IMR-90 (cell line): ENCODE measurements around the gene TBC1D8. TPM values are rescaled to one million over a fixed set of nuclear protein-coding genes. Genes with fewer than 3 reads are reported as not detected.

Experiments
- ATAC-seq: fragments of 200-7000 bp; cut with Tn5 transposase; 2 replicates; pipeline ENCODE4 v1.9.1; 2020; ENCODE audit warnings: low read depth, mild to moderate bottlenecking, moderate library complexity
- BruUV-seq: library from RNA; stranded (reverse); fragments of 400-500 nt; replicated peaks from 2 replicates; lab custom pipeline; 2021; lab: Mats Ljungman, UMichigan
- CTCF ChIA-PET: fragments of 300-600 bp; formaldehyde crosslinking; extraction: SDS; loops from one replicate; lab custom pipeline; 2021; ENCODE audit warnings: antibody characterized with exemption; lab: Yijun Ruan, JAX
- POLR2A ChIA-PET: fragments of 300-600 bp; sonication (Branson Sonifier 250); formaldehyde crosslinking; loops from one replicate; lab custom pipeline; 2022; ENCODE audit warnings: antibody characterized with exemption; ENCODE audit not compliant: unreplicated experiment; lab: Charles Lee
- DNase-seq: peaks from one replicate; pipeline ENCODE4 v3.0.0; 2013
- H2AFZ ChIP-seq: replicated peaks from 2 replicates; pipeline ENCODE3; 2013; ENCODE audit warnings: low read length, mild to moderate bottlenecking; ENCODE audit not compliant: poor library complexity
- H2AK5ac ChIP-seq: 2 replicates; pipeline ENCODE4 v1.6.1; 2013; ENCODE audit warnings: low read depth, low read length, inconsistent platforms
- H2AK9ac ChIP-seq: replicated peaks from 2 replicates; pipeline ENCODE3; 2013; ENCODE audit warnings: mild to moderate bottlenecking, low read depth, low read length, moderate library complexity; ENCODE audit not compliant: poor library complexity
- H2BK120ac ChIP-seq: 2 replicates; pipeline ENCODE4 v1.6.1; 2013; ENCODE audit warnings: low read depth, low read length, inconsistent platforms
- H2BK15ac ChIP-seq: 3 replicates; pipeline ENCODE4 v1.6.1; 2013; ENCODE audit warnings: low read depth, low read length, inconsistent platforms
- H2BK20ac ChIP-seq: 2 replicates; pipeline ENCODE4 v1.6.1; 2013; ENCODE audit warnings: low read depth, mild to moderate bottlenecking, inconsistent platforms, low read length, moderate library complexity
- H2BK5ac ChIP-seq: 2 replicates; pipeline ENCODE4 v1.6.1; 2013; ENCODE audit warnings: mild to moderate bottlenecking, low read depth, low read length, inconsistent platforms; ENCODE audit not compliant: poor library complexity, severe bottlenecking
- H3K14ac ChIP-seq: replicated peaks from 2 replicates; pipeline ENCODE4 v1.6.1; 2013; ENCODE audit warnings: low read depth, low read length, inconsistent platforms
- H3K18ac ChIP-seq: 2 replicates; pipeline ENCODE4 v1.6.1; 2013; ENCODE audit warnings: low read depth, low read length, control low read depth
- H3K23ac ChIP-seq: 2 replicates; pipeline ENCODE4 v1.6.1; 2013; ENCODE audit warnings: low read depth, low read length, inconsistent platforms
- H3K27ac ChIP-seq: 2 replicates; pipeline ENCODE4 v1.5.1; 2013; ENCODE audit warnings: mild to moderate bottlenecking, control low read depth, low read length; ENCODE audit not compliant: insufficient read depth
- H3K27me3 ChIP-seq: 2 replicates; pipeline ENCODE4 v1.6.1; 2013; ENCODE audit warnings: low read length; ENCODE audit not compliant: control insufficient read depth, insufficient read depth
- H3K36me3 ChIP-seq: 2 replicates; pipeline ENCODE4 v1.6.1; 2013; ENCODE audit warnings: low read length, mixed read lengths; ENCODE audit not compliant: control insufficient read depth, insufficient read depth
- H3K4ac ChIP-seq: 2 replicates; pipeline ENCODE4 v1.6.1; 2013; ENCODE audit warnings: low read depth, low read length, inconsistent platforms
- H3K4me1 ChIP-seq: 2 replicates; pipeline ENCODE4 v1.6.1; 2013; ENCODE audit warnings: low read length, mixed read lengths; ENCODE audit not compliant: control insufficient read depth, insufficient read depth
- H3K4me2 ChIP-seq: 2 replicates; pipeline ENCODE4 v1.6.1; 2013; ENCODE audit warnings: low read depth, mild to moderate bottlenecking, control low read depth, low read length, moderate library complexity
- H3K4me3 ChIP-seq: 2 replicates; pipeline ENCODE4 v1.5.1; 2013; ENCODE audit warnings: low read depth, mild to moderate bottlenecking, control low read depth, low read length, moderate library complexity; ENCODE audit not compliant: insufficient read depth
- H3K56ac ChIP-seq: 2 replicates; pipeline ENCODE4 v1.6.1; 2013; ENCODE audit warnings: low read length, inconsistent platforms; ENCODE audit not compliant: insufficient read depth; ENCODE audit errors: extremely low read depth
- H3K79me1 ChIP-seq, 2 experiments: 2 replicates each; pipeline ENCODE4 v1.6.1; 2013; ENCODE audit warnings: low read length in 2 of 2, inconsistent platforms in 1 of 2, low read depth in 1 of 2
- H3K9ac ChIP-seq: 2 replicates; pipeline ENCODE4 v1.6.1; 2013; ENCODE audit warnings: low read depth, low read length, control low read depth
- H3K9me1 ChIP-seq: 2 replicates; pipeline ENCODE4 v1.6.1; 2013; ENCODE audit warnings: low read length, inconsistent platforms; ENCODE audit not compliant: insufficient read depth
- H3K9me3 ChIP-seq: 2 replicates; pipeline ENCODE4 v1.6.1; 2013; ENCODE audit warnings: low read length; ENCODE audit not compliant: control insufficient read depth, insufficient read depth
- H4K20me1 ChIP-seq: 2 replicates; pipeline ENCODE4 v1.6.1; 2013; ENCODE audit warnings: low read length, inconsistent platforms; ENCODE audit not compliant: insufficient read depth
- H4K5ac ChIP-seq: 2 replicates; pipeline ENCODE4 v1.6.1; 2013; ENCODE audit warnings: mild to moderate bottlenecking, low read depth, low read length, control low read depth
- H4K8ac ChIP-seq, 2 experiments: 2 replicates each; pipeline ENCODE4 v1.6.1; 2013; ENCODE audit warnings: low read depth in 2 of 2, low read length in 2 of 2, control low read depth in 1 of 2, inconsistent platforms in 1 of 2
- H4K91ac ChIP-seq: 2 replicates; pipeline ENCODE4 v1.6.1; 2013; ENCODE audit warnings: low read depth, low read length, inconsistent platforms; ENCODE audit not compliant: insufficient read depth
- CEBPB ChIP-seq: IDR thresholded peaks from 2 replicates; pipeline ENCODE4 v1.6.1; 2012; ENCODE audit warnings: low read depth, low read length, improper control_type of control experiment
- MXI1 ChIP-seq: IDR thresholded peaks from 2 replicates; pipeline ENCODE4 v1.6.1; 2012; ENCODE audit warnings: low read depth, mild to moderate bottlenecking, low read length, moderate library complexity, borderline replicate concordance
- SMC3 ChIP-seq: fragments of 150-350 bp; IDR thresholded peaks from 2 replicates; pipeline ENCODE4 v1.6.1; 2016; ENCODE audit warnings: low read depth, mild to moderate bottlenecking, antibody characterized with exemption, low read length, moderate library complexity
- WGBS, 2 experiments: methylation state at CpG; one replicate each; pipeline versions ENCODE4 v1.1.5 to v1.1.7; 2013; ENCODE audit warnings: missing lambda C conversion rate in 2 of 2; ENCODE audit not compliant: insufficient read length in 1 of 2; ENCODE audit errors: extremely low coverage in 2 of 2; 5-methylcytosine and 5-hydroxymethylcytosine counted together
- dilution Hi-C: fragments of 300-500 bp; cut with HindIII; formaldehyde crosslinking; loops from one replicate; pipeline ENCODE4 v1.14.3; 2018; ENCODE audit warnings: low sequenced_read_pairs; ENCODE audit not compliant: unreplicated experiment
- in situ Hi-C: fragments of 300-500 bp; cut with MboI; formaldehyde crosslinking; loops from 3 replicates; pipeline ENCODE4 v1.14.3; 2019; ENCODE audit warnings: low sequenced_read_pairs, inconsistent platforms, mixed read lengths
- intact Hi-C: fragments of 100-400 bp; cut with micrococcal nuclease; formaldehyde crosslinking; loops from 2 replicates; pipeline ENCODE4 v1.10.0; 2022
- polyA plus RNA-seq, 3 experiments: library from polyadenylated mRNA; depleted of rRNA; stranded (reverse); fragments of >200 nt; gene quantifications; 2 replicates each; pipeline ENCODE4 v1.2.3, GENCODE V29; 2012; ENCODE audit warnings: low replicate concordance in 1 of 3
- total RNA-seq: library from RNA; depleted of rRNA; stranded (reverse); fragments of >200 nt; gene quantifications from 2 replicates; pipeline ENCODE4 v1.2.3, GENCODE V29; 2012
- TF ChIP-seq, protein P1 (sequence below): conservative IDR thresholded peaks from 2 replicates; pipeline ENCODE4 v1.5.1; 2012; ENCODE audit warnings: mild to moderate bottlenecking, low read depth, low read length, improper control_type of control experiment

TBC1D8 gene
- total and polyA plus RNA-seq, 2 of the 4 experiments (the other 2 are of a cell fraction): 1.3 to 1.5 TPM

DNA sequence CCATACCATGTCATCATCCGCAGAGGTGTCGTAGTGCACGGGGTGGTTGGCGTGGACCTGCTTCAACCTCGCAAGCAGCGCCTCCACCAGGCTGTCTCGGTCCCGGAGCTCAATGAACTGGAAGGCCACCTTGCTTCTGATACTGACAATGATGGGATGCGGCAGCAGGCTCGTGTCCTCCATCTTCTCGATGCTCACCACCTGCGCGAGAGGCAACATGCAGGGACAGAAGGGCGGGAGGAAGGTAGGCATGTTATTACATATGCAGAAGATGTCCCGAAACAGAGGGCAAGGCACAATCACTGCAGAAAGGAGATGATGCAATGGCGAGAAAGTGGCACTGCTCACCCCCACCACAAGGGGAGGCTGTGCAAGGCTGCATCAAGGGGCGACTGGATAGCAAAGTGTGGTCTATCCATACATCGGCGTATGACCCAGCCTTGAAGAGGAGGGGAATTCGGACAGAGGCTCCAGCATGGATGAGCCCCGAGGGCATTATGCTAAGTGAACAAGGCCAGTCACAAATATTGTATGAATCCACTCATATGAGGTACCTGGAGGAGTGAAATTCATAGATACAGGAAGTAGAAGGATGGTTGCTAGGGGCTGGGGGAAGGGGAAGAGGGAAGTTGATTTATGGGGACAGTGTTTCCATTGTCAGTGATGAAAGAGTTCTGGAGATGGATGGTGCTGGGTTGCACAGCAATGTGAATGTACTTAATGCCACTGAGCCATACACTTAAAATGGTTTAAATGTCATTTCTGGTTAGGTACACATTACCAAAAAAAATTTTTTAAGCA is 112.5 kb downstream of the TBC1D8 start:
- H3K4me1 ChIP-seq: no peaks in the 10 kb centered on the region
- H2BK15ac ChIP-seq: no peak overlapping the region; the same call in 2 of the 3 replicates
- peak overlapping the region in 1 of 2 experiments; percentile 50; a peak in 1 of 4 replicates for H4K8ac ChIP-seq
- H3K36me3 ChIP-seq: peaks cover 3% of the 10 kb centered on the region; the same call in 1 of the 2 replicates
- H2AK9ac ChIP-seq: peak overlapping the region; percentile 76
- H3K27ac ChIP-seq: no peak overlapping the region
- peak overlapping the region; percentile 22; the same call in 1 of the 2 replicates for H2BK120ac ChIP-seq
- in situ Hi-C loops (loop anchor here (5.0 kb wide), 1 partner anchor 169 kb away; no protein-coding TSS in a partner anchor), dilution Hi-C loops (no loop called here), intact Hi-C loops (no loop called here)
- peaks cover 7% of the 10 kb centered on the region for H3K9me1 ChIP-seq
- no peaks in the 10 kb centered on the region for H3K79me1 ChIP-seq
- H2BK5ac ChIP-seq: no peak overlapping the region
- H2AK5ac ChIP-seq: peak overlapping the region; percentile 88; the same call in 1 of the 2 replicates
- H3K56ac ChIP-seq: no peak overlapping the region
- 0 out of 2 replicates have a peak overlapping the region, but pooled peaks have one; percentile 46 for H3K14ac ChIP-seq
- POLR2A ChIA-PET: no interaction called here
- H3K18ac ChIP-seq: no peak overlapping the region
- H4K5ac ChIP-seq: no peak overlapping the region
- DNase-seq: no peak
- H3K4me3 ChIP-seq: no peak overlapping the region
- H4K91ac ChIP-seq: peak overlapping the region; percentile 59
- CTCF ChIA-PET: interaction anchor here (0.7 to 3.6 kb wide), 2 partner anchors 26 to 166 kb away, joined by 7 to 15 read pairs; no protein-coding TSS in a partner anchor
- H3K9me3 ChIP-seq: no peaks in the 10 kb centered on the region
- no peak for ATAC-seq
- no peak overlapping the region for H3K23ac ChIP-seq
- no peaks in the 10 kb centered on the region; the same call in 1 of the 2 replicates for H3K27me3 ChIP-seq
- no peak overlapping the region for H2BK20ac ChIP-seq
- no TSS peak for BruUV-seq
- TF ChIP-seq, protein P1, sequence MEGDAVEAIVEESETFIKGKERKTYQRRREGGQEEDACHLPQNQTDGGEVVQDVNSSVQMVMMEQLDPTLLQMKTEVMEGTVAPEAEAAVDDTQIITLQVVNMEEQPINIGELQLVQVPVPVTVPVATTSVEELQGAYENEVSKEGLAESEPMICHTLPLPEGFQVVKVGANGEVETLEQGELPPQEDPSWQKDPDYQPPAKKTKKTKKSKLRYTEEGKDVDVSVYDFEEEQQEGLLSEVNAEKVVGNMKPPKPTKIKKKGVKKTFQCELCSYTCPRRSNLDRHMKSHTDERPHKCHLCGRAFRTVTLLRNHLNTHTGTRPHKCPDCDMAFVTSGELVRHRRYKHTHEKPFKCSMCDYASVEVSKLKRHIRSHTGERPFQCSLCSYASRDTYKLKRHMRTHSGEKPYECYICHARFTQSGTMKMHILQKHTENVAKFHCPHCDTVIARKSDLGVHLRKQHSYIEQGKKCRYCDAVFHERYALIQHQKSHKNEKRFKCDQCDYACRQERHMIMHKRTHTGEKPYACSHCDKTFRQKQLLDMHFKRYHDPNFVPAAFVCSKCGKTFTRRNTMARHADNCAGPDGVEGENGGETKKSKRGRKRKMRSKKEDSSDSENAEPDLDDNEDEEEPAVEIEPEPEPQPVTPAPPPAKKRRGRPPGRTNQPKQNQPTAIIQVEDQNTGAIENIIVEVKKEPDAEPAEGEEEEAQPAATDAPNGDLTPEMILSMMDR: peak; percentile 30
- TF ChIP-seq SMC3: 0 out of 2 replicates have a peak, but pooled peaks have one; percentile 23
- TF ChIP-seq MXI1: no peak
- TF ChIP-seq CEBPB: peak; percentile 82
- 93% methylated on average over 12 of the region's 21 CpGs; no CpG with 5 or more reads in 1 of the 2 experiments for WGBS, 2 experiments
- no peak overlapping the region for H3K9ac ChIP-seq
- H4K20me1 ChIP-seq: no peaks in the 10 kb centered on the region
- H3K4ac ChIP-seq: peak overlapping the region; percentile 46
- H3K4me2 ChIP-seq: no peak overlapping the region
- H2AFZ ChIP-seq: peak overlapping the region; percentile 67
